Activated B cell treated with CpG ODN at 0.5 μM for 24 hours (primary cell): Measurements from ENCODE around the gene U2SURP. TPM values are rescaled to one million over a fixed set of nuclear protein-coding genes. Genes with fewer than 3 reads are reported as not detected.

Experiments
- ATAC-seq: fragments of 200-7000 bp; cut with Tn5 transposase; one replicate; pipeline ENCODE4 v1.10.0; 2021; ENCODE audit warnings: low read depth, mild to moderate bottlenecking, moderate library complexity
- CTCF ChIA-PET: fragments of 350-600 bp; sonication (Branson Sonifier 250); formaldehyde crosslinking; loops from one replicate; lab custom pipeline; 2021; ENCODE audit warnings: antibody characterized with exemption; lab: Charles Lee
- POLR2A ChIA-PET: fragments of 350-600 bp; sonication (Branson Sonifier 250); formaldehyde crosslinking; loops from one replicate; lab custom pipeline; 2021; ENCODE audit warnings: antibody characterized with exemption; lab: Charles Lee
- DNase-seq: peaks from one replicate; pipeline ENCODE4 v3.0.0; 2022
- H3K27ac Mint-ChIP-seq: one replicate; pipeline ENCODE4 v1.8.0; 2020; ENCODE audit warnings: mixed read lengths
- H3K27me3 Mint-ChIP-seq: one replicate; pipeline ENCODE4 v1.8.0; 2021; ENCODE audit warnings: mixed read lengths
- H3K36me3 Mint-ChIP-seq: one replicate; pipeline ENCODE4 v1.8.0; 2021; ENCODE audit warnings: low read depth, mixed read lengths
- H3K4me1 Mint-ChIP-seq: one replicate; pipeline ENCODE4 v1.8.0; 2021; ENCODE audit warnings: mixed read lengths
- H3K4me3 Mint-ChIP-seq: one replicate; pipeline ENCODE4 v1.8.0; 2020; ENCODE audit warnings: mild to moderate bottlenecking, mixed read lengths
- H3K9me3 Mint-ChIP-seq: one replicate; pipeline ENCODE4 v1.8.0; 2020; ENCODE audit warnings: mixed read lengths
- CTCF ChIP-seq: fragments of 200-600 bp; IDR thresholded peaks from one replicate; pipeline ENCODE4 v1.8.0; 2022; ENCODE audit warnings: antibody characterized with exemption, mild to moderate bottlenecking
- intact Hi-C: fragments of 100-400 bp; cut with micrococcal nuclease; formaldehyde crosslinking; loops from one replicate; pipeline ENCODE4 v1.15.1; 2024
- total RNA-seq: library from RNA; stranded (reverse); gene quantifications from 2 replicates; pipeline ENCODE4 v1.2.3, GENCODE V29; 2022

The U2SURP gene
- total RNA-seq, 1 donor from 2014 or later = 131 TPM

DNA sequence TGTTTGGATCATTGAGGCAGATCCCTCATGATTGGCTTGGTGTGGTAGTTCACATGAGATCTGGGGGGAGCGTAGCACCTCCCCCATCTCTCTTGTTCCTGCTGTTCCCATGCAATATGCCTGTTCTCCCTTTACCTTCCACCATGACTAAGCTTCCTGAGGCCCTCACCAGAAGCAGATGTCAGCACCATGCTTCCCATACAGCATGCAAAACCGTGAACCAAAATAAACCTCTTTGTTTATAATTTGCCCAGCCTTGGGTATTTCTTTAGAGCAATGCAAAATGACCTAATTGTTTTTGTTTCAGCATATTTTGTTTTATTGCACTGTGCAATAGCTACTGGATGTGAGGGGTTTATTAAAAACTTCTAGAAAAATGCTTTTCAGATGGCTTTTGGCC is 61.6 kb downstream of the U2SURP start:
- Mint-ChIP-seq H3K4me3 (no peak overlapping the region), H3K36me3 (peaks cover 35% of the 10 kb centered on the region), H3K4me1 (peaks cover 6% of the 10 kb centered on the region), H3K27ac (no peak overlapping the region), H3K27me3 (no peaks in the 10 kb centered on the region), H3K9me3 (no peaks in the 10 kb centered on the region)
- ATAC-seq (no peak), DNase-seq (no peak)
- ChIA-PET POLR2A (interaction anchor here (0.5 to 0.9 kb wide), 2 partner anchors 10 to 62 kb away, joined by 3 to 5 read pairs; partner anchors contain the start of gene U2SURP), CTCF (no interaction called here)
- intact Hi-C loops = no loop called here
- TF ChIP-seq CTCF = no peak

- ATAC-seq = no peak
- no peak overlapping the region for H3K4me3 Mint-ChIP-seq
- TF ChIP-seq CTCF = no peak
- ChIA-PET CTCF (no interaction called here), POLR2A (no interaction called here)
- DNase-seq = no peak
- peaks cover 19% of the 10 kb centered on the region for H3K36me3 Mint-ChIP-seq
- intact Hi-C loops = no loop called here
- no peaks in the 10 kb centered on the region for H3K9me3 Mint-ChIP-seq
- no peaks in the 10 kb centered on the region for H3K27me3 Mint-ChIP-seq
- H3K27ac Mint-ChIP-seq = no peak overlapping the region
- H3K4me1 Mint-ChIP-seq = peaks cover 6% of the 10 kb centered on the region
These were observed 63.4 kb downstream of the U2SURP start for GRCh38 chr3:143064777-143065176.

- intact Hi-C loops = no loop called here
- ATAC-seq = no peak
- Mint-ChIP-seq H3K36me3 (peaks cover 14% of the 10 kb centered on the region), H3K4me3 (no peak overlapping the region), H3K9me3 (no peaks in the 10 kb centered on the region), H3K4me1 (peaks cover 4% of the 10 kb centered on the region), H3K27ac (no peak overlapping the region), H3K27me3 (no peaks in the 10 kb centered on the region)
- ChIA-PET CTCF (no interaction called here), POLR2A (no interaction called here)
- DNase-seq = no peak
- no peak for TF ChIP-seq CTCF
These were observed 64.0 kb downstream of the U2SURP start for GRCh38 chr3:143065364-143065763.

DNA sequence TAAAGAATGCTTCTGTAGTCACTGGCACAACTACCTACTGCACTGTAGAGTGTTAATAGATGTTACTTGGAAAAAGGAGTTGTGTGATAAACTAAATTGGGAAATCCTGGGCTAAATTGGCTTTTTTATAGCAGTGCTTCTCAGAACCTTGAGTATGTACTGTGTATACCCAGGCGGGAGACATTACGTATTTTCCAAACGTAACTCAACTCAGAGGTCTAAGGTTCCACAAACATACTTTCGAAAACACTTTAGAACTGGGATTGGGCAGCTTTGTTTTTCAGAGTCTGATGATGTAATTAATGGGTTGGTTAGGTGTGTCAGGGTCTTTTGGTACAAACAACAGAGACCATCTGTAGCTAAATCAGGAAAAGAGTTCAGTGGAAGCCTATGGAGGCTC is 64.7 kb downstream of the U2SURP start:
- CTCF ChIA-PET = no interaction called here
- H3K36me3 Mint-ChIP-seq = peaks cover 10% of the 10 kb centered on the region
- POLR2A ChIA-PET = interaction anchor here (0.6 kb wide), 1 partner anchor 1932 kb away, joined by 10 read pairs; no protein-coding TSS in a partner anchor
- H3K9me3 Mint-ChIP-seq = no peaks in the 10 kb centered on the region
- H3K27ac Mint-ChIP-seq = no peak overlapping the region
- no peak overlapping the region for H3K4me3 Mint-ChIP-seq
- H3K27me3 Mint-ChIP-seq = no peaks in the 10 kb centered on the region
- peaks cover 1% of the 10 kb centered on the region for H3K4me1 Mint-ChIP-seq
- DNase-seq = no peak
- ATAC-seq = no peak
- intact Hi-C loops = no loop called here
- no peak for TF ChIP-seq CTCF

GRCh38 chr3:143067201-143067600 is 65.8 kb downstream of the U2SURP start:
- intact Hi-C loops = no loop called here
- no peak overlapping the region for H3K4me3 Mint-ChIP-seq
- H3K9me3 Mint-ChIP-seq = no peaks in the 10 kb centered on the region
- H3K4me1 Mint-ChIP-seq = no peaks in the 10 kb centered on the region
- DNase-seq (no peak), ATAC-seq (no peak)
- H3K27ac Mint-ChIP-seq = no peak overlapping the region
- CTCF ChIA-PET = no interaction called here
- TF ChIP-seq CTCF = no peak
- POLR2A ChIA-PET = no interaction called here
- H3K27me3 Mint-ChIP-seq = no peaks in the 10 kb centered on the region
- peaks cover 4% of the 10 kb centered on the region for H3K36me3 Mint-ChIP-seq
